NCI-H187 treated with DMSO at 0.1 percent for 48 hours (cell line): Measurements from ENCODE around the gene RAB3GAP2.
"Not testable (repeated sequence)": the region's sequence is repeated elsewhere in the genome, so short reads cannot be mapped to it uniquely, and the experiment has no call there.

Experiments used
- DNase-seq: peaks from one replicate; lab custom pipeline; 2025; lab: John Stamatoyannopoulos, UW

The RAB3GAP2 gene

DNA sequence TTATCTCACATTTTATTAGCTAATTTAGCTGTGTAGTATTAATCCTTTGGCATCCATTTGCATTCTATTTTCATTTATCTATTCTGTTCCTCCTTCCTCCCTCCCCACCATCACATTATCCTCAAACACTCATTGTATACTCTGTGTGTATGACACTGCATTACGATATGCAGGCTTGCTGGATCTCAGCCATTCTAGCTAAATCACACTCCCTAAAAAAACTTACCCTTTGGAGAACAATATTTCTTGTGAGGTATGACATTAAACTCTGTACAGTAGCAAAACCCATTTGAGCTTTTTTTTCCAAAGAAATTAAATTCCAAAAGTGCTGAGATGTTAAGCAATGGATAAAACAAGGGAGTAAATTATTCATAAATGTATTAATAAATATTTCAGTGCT lies 11.4 kb upstream of the RAB3GAP2 start:
- no peak for DNase-seq

- no peak for DNase-seq
Observed at GRCh38 chr1:220281159-220281574, 8.9 kb upstream of the RAB3GAP2 start.

DNA sequence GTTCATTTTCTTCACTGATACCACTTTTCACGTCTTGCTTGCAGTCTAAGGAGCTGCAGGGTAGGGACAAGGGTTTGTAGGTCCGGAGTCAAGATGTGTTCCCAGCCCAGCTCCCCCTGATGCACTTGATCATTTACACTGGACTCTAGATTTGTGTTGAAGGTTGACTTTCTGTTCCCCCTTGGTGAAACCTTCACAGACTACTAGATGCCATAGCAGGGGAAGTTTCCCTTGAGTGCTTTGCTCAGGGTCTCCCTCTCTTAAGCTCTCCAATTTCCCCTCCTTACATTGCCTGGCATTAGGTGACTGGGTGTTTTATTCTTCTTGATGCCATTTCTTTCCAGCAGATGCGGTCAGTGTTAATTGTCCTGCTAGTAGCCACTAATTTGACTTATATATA lies 8.0 kb upstream of the RAB3GAP2 start:
- DNase-seq, result no peak

GRCh38 chr1:220278991-220279390 lies 6.7 kb upstream of the RAB3GAP2 start:
- no peak for DNase-seq

GRCh38 chr1:220275430-220275829 lies 3.2 kb upstream of the RAB3GAP2 start:
- DNase-seq, result no peak

DNA sequence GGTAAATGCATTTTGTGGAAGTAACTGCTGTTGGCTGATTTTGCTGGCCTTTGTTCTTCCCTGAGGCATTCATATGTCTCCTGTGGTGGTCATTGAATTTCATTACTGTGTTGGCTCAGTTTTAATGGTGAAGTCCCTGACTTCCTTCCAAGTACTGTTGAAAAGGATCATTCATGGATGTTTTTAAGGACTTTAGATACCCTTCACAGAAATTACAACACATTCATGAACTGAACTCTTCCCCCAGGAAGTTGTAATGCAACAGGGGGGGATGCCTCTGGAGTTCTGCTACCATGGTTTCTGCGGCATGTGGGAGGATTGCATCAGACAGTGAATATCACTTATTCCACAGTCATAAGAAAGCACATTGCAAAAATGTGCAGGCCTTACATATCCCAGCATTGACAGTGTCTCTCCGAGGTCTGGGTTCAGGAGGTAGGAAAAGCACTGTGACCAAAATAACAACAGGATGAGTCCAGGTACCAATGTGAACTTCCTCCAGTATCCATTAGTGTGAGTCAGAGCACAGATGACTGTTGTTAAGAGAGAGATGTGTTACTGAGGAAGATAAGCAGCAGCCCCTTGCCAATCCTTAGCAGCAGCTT lies 2.1 kb upstream of the RAB3GAP2 start:
- DNase-seq, result no peak

DNA sequence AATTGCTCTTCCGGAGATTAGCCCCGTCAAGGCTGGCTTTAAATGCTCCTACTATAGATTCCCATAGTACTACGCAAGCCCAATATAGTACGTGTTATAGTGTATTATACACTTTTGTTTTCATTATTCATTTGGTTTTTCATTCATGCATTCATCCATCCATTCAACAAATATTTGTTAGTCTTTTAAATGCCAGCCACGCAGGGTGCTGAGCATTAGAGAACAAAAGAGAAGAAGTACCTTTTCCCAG lies 513 bp upstream of the RAB3GAP2 start:
- no peak for DNase-seq

GRCh38 chr1:220271706-220272046 lies 577 bp downstream of the RAB3GAP2 start:
- no peak for DNase-seq

DNA sequence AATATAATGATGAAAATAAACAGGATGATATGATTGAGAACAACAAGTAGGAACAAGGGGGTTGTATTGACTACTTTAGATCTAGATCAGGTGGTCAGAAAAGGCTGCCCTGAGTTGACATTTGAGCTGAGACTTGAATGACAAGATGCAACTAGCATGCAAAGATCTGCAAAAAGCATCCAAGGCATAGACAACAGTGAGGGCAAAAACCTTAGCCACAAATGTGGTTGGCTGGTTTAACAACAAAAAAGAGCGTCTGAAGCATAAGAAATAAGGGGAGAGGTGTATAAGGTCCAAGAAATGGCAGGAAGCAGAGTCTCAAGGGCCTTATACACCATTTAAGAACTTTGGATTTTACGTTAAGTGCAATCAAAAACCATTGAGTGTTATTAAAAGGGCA lies 3.2 kb downstream of the RAB3GAP2 start:
- DNase-seq, result no peak

GRCh38 chr1:220267630-220268029 lies 4.6 kb downstream of the RAB3GAP2 start:
- DNase-seq, result no peak

DNA sequence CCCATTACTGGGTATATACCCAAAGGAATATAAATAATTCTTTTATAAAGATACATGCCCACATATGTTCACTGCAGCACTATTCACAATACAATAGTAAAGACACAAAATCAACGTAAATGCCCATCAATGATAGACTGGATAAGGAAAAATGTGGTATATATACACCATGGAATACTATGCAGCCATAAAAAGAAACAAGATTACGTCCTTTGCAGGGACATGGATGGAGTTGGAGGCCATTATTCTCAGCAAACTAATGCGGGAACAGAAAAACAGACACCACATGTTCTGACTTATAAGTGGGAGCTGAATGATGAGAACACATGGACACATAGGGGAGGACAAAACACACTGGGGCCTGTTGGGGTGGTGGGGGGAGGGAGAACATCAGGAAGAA lies 12.0 kb downstream of the RAB3GAP2 start:
- not testable (repeated sequence) for DNase-seq

DNA sequence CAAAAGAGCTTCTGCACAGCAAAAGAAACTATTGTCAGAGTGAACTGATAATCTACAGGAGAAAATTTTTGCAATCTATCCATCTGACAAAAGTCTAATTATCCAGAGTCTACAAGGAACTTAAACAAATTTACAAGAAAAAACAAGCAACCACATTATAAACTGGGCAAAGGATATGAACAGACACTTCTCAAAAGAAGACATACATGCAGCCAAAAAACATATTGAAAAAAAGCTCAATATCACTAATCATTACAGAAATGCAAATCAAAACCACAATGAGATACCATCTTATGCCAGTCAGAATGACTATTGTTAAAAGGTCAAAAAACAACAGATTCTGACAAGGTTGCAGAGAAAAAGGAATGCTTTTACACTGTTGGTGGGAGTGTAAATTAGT lies 12.5 kb downstream of the RAB3GAP2 start:
- DNase-seq, result not testable (repeated sequence)

DNA sequence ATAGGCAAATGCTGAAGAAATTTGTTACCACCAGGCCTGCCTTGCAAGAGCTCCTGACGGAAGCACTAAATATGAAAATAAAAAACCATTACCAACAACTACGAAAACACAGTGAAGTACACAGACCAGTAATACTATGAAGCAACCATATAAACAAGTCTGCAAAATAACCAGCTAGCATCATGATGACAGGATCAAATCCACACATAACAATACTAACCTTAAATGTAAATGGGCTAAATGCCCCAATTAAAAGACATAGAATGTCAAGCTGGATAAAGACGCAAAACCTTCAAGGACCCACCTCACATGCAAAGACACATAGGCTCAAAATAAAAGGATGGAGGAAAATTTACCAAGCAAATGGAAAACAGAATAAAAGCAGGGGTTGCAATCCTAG lies 16.1 kb downstream of the RAB3GAP2 start:
- DNase-seq, result not testable (repeated sequence)

- DNase-seq, result no peak
Observed at GRCh38 chr1:220255204-220255603, 17.0 kb downstream of the RAB3GAP2 start.

DNA sequence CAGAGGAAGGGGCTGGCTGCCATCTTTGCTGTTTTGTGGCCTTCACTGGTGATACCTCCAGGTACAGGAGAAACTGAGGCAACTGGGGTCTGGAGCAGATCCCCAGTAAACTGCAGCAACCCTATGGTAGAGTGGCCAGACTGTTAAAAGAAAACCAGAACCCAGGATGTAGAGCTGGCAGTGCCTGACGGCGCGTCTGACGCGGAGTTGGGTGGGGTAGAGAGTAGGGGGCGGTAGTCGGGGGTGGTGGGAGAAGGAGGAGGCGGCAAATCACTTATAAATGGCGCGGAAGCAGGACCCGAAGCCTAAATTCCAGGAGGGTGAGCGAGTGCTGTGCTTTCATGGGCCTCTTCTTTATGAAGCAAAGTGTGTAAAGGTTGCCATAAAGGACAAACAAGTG lies 19.0 kb downstream of the RAB3GAP2 start:
- not testable (repeated sequence) for DNase-seq

DNA sequence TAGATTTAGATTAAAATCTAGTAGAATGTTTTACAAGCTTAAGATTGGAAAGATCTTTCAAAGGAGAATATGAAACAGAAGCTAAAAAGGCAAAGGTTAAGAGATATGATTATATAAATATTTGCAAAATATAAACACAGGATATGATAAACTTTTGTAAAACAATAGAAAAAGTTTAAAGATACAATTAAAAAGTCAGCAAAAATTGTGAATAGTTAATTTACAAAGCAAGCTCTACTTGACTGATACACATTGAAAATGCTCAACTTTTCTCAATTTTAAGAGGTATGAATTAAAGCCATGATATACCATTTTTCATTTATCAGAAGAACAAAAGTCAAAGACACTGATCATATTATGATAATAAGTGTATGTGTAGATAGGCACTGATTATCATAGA lies 21.0 kb downstream of the RAB3GAP2 start:
- DNase-seq, result no peak

DNA sequence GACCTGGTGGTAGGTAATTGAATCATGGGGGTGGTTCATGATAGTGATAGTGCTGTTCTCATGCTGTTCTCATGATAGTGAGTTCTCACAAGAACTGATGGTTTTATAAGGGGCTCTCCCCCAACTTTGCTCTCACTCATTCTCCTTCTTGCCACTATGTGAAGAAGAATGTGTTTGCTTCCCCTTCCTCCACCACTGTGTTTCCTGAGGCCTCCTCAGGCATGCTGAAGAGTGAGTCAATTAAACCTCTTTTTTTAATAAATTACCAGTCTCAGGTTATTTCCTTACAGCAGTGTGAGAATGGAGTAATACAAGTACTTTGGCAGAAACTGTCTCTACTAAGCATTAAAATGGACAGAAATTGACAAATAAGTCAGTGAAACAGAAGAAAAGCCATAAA lies 21.6 kb downstream of the RAB3GAP2 start:
- no peak for DNase-seq

DNA sequence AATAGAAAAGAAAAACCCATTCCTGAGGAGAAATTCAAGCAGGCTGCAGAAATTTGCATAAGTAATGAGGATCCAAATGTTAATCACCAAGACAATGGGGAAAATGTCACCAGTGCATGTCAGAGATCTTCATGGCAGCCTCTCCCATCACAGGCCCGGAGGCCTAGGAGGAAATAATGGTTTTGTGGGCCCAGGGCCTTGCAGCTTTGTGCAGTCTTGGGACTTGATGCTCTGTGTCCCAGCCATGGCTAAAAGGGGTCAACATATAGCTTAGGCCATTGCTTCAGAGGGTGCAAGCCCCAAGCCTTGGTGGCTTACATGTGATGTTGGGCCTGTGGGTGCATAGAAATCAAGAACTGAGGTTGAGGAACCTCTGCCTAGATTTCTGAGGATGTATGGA lies 22.7 kb downstream of the RAB3GAP2 start:
- no peak for DNase-seq

- not testable (repeated sequence) for DNase-seq
Observed at GRCh38 chr1:220248715-220249265, 23.5 kb downstream of the RAB3GAP2 start.

DNA sequence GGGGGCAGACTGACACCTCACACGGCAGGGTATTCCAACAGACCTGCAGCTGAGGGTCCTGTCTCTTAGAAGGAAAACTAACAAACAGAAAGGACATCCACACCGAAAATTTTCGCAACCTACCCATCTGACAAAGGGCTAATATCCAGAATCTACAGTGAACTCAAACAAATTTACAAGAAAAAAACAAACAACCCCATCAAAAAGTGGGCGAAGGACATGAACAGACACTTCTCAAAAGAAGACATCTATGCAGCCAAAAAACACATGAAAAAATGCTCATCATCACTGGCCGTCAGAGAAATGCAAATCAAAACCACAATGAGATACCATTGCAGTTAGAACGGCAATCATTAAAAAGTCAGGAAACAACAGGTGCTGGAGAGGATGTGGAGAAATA lies 26.4 kb downstream of the RAB3GAP2 start:
- not testable (repeated sequence) for DNase-seq

DNA sequence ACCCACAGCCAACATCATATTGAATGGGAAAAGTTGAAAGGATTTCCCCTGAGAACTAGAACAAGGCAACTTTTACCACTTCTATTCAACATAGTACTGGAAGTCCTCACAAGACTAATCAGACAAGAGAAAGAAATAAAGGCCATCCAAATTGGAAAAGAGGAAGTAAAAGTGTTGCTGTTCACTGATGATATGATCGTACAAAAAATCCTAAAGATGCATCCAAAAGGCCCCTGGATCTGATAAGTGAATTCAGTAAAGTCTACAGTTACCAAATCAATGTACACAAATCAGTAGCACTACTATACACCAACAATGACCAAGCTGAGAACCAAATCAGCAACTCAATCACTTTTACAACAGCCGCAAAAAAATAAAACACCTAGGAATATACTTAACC lies 28.3 kb downstream of the RAB3GAP2 start:
- DNase-seq, result no peak

- DNase-seq, result no peak
Observed at GRCh38 chr1:220241072-220241663, 31.1 kb downstream of the RAB3GAP2 start.

GRCh38 chr1:220239966-220240365 lies 32.3 kb downstream of the RAB3GAP2 start:
- no peak for DNase-seq

GRCh38 chr1:220239213-220239612 lies 33.0 kb downstream of the RAB3GAP2 start:
- no peak for DNase-seq
